Non-pigmented ciliary epithelial cell (primary cell): ENCODE data around the gene CD79A.
"Not testable (repeated sequence)": the region's sequence is repeated elsewhere in the genome, so short reads cannot be mapped to it uniquely, and the experiment has no call there.

Source experiments
- DNase-seq: peaks from one replicate; pipeline ENCODE4 v3.0.0-alpha.2; 2010; ENCODE audit warnings: low read depth

Gene CD79A

DNA sequence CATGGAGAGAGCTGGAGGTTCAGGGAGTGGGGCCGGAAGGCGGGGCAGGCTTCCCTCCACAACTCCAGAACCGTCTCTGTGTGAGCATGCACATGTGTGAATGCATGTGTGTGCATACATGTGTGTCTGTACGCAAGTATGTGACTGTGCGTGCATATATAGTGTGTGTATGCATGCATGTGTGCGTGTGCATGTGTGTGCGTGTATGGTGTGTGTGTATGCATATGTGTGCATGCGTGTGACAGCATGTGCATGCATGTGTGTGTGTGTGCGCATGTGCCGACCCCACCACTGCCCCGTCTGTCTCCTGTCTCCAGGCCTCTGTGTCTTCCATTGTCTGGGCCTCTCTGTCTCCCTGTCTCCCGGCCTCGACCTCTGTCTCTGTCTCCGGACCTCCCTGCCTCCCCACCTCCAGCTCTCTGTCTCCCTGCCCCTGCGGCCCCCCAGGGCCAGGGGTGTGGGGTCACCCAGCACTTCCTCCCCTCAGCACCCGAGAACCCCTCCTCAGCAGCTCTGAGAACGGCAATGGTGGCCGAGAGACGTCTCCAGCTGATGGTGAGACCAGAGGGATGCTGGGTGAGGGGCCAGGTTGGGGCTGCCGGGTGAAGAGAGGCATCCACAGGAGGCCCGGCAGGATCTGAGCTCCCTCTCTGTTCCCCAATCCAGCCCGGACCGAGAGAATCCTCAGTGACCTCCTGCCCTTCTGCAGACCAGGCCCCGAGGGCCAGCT is 28.4 kb downstream of the CD79A start:
- no peak for DNase-seq

DNA sequence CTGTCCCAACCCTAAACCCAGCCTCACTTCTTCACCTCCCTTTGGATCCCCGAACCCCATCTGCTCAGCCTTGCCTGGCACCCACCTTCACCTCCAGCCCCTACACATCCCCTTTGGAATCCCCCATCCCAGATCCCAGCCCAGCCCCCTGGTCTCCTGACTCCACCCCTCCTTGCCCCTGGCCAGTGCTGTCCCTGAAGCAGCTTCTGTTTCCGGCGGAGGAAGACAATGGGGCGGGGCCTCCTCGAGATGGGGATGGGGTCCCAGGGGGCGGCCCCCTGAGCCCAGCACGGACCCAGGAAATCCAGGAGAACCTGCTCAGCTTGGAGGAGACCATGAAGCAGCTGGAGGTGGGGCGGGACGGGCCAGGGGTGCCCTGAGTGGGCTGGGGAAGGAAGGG is 29.2 kb downstream of the CD79A start:
- DNase-seq: no peak

DNA sequence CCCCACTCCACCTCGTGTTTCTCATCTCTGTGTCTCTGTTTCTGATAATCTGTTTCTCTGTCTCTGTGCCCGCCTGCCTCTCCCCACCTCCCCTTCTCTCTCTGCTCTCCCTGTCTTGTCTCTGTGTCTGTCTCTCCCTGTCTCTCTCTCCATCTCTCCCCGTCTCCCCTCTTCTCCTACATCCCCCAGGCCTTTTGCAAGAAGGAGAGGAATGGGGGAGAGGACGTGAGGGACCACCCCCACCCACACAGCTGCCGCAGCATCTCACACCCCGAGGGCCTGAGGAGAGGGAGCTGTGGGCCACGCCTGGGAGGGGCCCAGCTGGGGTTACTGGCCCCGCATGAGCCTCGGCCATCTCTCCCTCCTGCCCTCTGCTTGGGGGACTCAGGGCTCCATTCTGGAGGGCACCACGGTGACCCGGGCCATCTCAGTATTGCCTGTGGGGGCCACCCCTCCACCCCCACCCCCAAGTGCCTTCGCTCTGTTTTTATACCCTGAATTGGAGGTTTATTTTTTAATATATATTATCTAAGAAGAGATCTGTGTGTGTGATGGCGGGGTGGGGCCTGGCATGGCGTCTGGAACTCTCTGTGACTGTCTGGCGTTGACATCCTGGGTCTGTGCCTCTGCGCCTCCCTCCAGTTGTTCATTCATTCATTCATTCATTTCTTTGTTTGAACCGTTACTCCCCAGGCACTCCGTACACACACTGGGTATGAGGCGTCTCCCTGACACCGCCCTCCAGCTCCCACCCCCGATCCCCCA is 30.0 kb downstream of the CD79A start:
- no peak for DNase-seq

DNA sequence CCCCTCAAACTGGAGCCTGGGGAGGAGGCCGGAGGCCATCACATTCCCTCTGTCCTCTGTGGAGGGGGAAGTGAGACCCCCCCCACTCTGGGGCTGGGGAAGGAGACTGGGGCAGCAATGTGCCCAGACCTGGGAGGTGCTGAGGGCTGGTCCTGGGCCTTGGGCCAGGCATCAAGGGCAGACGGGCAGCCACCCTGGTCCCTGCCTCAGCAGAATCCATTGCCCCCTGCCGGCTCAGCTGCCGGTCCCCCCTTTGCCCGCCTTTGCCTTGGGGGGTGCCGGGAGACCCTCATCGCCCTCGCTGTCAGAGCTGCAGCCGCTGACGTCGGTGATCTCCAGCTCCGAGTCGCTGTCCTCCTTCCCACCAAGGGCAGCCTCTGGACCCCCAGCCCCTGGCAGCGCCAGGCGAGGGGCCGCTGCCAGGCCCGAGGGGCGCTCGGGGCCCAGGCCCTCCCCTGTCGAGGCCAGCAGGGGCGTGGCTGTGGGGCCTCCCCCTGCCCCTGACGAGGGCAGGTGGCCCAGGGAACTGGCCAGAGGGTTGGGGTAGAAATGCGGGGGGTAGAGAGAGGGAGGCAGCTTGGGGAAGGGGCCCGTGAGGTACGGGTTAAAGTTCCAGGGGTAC is 31.0 kb downstream of the CD79A start:
- DNase-seq: no peak

DNA sequence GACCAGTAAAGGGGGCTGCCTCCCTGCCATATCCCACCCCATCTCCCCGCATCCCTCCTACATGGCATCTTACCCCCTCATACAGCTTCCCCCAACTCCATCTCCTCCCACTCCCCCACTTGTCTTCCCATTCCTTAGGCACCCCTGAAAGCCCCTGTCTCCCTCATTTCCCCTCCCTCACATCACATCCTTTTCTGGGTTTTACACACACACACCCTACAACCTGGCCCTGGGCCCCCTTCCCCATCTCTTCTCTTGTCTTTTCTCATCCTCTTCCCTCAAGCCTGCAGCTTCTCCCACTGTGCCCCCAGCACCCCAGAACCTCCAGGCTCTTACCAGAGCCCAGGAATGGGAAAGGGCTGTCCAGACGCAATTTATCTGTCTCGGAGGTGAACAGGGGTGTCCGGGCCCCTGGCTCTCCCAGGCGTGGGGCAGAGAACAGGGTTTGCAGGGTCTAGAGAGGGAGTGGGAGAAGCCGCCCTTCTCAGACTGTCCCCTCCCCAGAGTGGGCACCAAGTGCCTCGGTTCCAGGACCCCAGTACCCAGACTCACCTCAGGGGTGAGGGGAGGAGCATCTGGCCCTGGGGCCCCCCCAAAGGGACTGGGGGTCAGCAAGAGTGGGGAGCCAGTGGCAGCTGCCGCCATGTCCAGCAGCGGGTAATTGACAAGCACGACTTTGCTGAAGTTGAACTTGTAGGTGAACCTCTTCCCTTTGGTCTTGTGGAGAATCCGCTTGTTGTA is 31.8 kb downstream of the CD79A start:
- DNase-seq: no peak

DNA sequence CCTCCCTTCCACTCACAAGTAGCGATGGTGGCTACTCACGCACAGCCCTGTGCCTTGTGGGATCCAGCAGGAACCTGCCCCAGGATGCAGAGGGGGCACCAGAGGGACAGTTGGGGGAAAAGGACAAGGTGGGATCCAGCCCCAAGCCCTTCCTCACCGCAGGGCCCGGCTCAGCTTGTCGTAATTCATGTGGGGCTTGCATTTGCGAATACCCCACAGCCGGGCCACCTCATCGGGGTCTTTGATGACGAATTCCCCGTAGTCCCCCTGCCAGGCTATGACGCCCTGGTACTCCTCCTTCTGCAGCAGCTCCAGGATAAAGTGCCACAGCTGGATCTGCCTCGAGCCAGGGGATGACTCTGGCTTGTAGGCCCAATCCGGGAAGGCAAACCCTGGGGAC is 32.6 kb downstream of the CD79A start:
- no peak for DNase-seq

DNA sequence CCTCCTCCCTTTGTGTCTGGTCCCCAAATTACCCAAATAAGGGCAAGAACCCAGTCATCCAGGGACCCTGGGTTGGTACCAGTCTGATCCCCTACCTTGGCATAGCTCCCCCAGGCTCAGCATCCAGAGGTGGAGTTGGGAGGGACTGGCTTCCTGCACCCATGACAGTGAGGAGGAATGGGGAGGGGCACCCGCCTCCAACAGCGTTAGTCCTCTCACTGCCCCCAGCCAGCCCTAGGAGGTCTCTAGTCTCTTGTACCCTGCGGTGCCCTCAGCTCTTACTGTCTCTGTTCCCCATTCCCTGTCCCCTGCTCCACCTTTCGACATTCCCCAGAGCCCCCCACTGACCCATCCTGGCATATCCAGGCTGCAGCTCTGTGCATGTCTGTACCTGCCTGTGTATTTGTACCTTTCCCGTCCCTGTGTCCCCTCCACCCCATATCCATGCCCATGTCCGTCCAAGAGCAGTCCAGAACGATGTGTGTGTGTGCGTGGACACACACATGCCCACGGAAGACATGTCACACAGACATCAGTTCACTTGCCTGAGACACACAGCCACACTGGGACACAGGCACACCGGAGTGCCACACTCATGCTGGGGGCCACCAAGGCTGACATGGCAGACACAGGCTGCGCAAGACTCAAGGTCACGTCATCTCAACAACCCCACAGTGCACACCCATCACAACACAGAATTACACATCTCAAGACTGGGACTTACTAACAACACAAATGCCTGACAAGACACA is 33.3 kb downstream of the CD79A start:
- no peak for DNase-seq

DNA sequence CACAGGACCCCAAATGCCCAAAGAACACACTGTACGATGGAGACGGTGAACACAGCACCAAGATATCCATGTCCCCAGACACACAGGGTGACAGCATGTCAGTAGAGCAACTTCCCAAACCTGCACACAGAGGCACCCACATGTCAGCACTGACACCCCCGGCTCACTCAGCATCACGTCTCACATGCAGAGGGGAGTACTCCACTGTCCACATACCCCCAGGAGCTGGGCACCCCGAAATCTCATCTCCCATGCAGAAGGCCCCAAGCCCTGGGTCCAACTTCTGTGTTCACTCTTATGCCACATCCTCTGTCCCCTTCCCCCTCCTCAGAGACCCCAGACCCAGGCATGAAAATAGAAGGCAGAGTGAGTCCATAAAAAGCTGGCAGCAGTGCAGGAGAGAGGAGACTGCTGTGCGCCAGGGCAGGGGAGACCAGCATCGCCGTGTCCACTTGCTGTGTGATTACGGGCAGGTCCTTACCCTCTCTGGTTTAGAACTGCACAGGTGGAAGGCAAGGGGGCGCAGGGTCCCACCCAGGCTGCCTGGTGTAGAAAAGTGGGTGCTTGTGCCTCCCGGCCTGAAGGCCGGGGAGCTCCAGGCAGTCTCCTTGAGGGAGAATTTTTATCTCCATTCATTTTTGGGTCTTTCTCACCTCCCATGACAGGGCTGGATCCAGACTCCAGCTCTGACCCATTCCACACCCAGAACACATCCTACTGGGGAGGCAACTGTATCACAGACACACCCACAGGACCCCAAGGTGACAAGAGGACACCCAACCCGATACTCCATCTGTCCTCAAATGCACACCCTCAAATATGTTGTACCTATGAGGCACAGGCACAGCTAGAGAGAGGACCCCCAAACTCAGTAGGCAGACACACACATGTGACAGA is 34.2 kb downstream of the CD79A start:
- no peak for DNase-seq

DNA sequence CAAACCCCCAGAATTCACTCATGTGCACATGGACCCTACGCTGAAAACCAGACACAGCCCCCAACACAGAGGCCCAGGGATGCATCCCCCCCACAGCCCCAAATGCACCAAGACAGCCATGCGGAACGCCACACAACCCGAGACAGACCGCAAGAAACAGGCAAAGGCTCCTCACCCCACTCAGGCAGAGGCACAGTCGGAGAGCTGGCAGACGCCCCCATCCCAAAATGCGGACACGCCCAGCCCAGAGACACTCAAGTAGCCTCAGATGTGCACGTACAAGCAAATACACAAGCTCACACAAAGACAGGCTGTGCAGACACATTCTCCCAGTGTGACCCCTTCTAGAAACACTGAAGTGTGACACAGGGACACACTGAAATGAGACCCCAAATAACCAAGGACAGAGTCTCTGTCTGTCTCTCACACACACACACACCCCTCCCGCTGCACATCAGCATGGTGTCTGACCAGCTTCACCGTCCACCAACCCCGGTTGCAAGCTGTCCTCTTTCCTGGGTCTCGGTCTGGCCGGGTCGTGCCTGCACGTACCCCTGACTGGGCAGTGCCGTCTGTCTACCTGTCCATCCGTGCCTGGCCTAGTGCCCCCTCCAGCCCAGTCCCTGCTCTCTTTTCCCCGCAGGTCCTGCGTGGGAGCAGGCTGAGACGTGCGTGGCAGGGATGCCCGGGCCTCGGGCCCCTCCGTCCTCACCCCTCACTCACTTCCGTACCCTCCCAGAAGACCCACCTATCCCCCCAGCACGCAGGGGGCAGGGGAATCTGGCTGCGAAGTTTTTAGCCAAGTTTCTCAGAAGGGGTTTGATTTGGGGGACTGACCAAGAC is 35.0 kb downstream of the CD79A start:
- DNase-seq: no peak

DNA sequence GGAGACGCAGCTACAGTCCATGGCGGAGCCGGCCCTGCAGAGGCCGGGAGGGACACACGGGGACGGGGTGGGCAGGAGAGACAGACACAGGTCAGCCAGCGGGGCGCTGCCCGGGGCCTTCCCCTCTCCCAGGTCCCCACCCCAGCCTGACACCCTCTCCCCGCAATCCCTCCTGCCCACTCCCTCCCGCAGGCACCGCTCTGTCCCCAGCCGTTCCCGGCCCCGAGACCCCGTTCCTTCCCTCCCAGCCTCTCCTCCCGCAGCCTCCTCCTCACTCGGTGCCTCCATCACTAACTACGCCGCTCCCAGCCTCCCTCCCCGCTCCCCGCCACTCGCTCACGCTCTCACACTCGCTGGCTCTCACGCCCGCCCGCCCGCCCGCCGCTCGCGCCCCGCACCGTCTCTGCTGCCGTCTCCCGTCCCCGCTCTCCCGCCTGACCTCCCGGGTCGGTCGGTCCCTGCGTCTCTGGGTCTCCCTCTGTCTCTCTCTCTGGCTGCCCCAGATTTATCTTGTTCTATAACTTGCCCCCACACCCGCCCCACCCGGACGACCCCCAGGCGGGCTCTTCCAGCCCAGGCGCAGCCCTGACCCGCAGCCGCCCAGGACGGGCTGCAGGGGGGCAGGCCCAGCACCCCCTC is 35.9 kb downstream of the CD79A start:
- no peak for DNase-seq

DNA sequence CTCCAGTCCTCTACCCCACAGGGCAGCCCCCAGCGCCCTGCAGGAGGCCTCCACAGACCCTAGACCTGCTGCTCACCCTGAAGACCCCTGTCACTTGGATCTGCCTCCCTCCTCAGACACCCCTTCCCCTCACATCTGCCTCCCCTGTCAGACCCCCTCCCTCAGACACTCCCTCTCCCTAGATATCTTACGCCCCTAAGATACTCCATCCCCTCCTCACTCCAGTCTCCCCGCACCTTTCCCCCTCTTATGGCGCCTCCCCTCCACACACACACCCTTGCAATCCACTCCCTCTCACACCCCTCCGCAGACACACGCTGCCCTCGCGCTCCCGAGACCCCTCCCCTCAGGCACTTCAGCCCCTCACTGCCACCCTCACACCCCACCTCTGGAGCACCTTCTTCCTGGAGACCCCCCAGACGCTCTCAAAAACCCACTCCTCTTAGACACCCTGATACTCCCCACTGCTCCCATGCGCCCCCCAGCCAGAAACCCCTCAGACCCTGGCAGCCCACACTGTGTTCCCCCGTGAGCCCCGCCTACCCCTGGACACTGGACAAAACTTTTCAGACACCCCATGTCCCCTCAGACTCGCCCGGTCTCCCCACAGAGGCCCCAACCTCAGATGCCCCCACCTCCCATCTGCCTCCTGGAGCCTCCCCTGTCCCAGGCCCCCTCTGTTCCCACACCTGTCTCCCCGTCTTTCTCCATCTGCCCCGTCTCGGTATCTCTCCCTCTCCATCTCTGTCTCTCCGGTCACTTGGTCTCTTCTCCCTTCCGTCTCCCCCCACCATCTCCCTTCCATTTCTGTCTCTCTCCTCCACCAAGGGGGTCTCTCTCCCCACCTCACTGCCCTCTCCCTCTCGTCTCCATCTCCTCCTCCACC is 36.7 kb downstream of the CD79A start:
- no peak for DNase-seq

DNA sequence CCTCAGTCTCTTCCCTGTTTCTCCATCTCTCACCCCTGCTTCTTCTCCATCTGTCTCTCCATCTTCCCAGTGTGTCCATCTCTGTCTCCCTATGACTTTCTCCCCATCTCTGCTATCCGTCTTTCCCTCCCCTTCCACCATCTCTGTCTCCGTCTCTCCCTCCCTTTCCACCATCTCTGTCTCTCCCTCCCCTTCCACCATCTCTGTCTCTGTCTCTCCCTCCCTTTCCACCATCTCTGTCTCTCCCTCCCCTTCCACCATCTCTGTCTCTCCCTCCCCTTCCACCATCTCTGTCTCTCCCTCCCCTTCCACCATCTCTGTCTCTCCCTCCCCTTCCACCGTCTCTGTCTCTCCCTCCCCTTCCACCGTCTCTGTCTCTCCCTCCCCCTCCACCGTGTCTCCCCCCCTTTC is 37.4 kb downstream of the CD79A start:
- not testable (repeated sequence) for DNase-seq

DNA sequence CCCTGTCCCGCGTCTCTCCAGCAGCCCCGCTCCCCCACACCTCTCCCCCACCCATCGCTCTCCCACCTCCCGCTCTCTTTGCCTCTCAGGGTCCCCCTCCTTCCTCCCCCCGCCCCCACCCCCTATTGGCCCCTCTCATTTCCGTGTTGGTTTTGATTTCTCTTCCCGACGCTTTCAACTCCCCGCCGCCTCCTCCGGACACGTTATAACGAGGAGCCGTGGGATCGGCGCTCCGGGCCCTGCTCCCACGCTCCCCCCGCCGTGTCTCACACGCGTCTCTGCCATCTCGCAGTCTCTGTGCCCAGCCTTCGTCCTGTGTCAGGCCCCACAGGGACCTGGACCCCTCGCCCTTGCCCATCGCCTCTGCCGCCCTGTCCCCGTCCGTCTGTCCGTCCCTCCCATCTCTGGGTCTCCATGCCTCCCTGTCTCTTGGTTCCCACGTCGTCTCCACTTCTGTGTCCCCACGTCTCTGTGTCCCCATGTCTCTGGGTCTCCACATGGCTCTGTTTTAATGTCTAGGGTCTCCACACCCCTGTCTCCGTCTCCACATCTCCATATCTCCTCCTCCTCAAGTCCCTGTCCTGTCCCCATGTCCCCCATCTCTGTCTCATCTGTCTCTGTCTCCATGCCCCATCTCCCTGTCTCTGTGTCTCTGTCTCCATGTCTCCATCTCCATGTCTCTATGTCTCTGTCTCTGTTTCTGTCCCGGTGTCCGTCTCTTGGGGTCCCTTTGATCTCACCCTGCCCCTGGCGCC is 38.1 kb downstream of the CD79A start:
- DNase-seq: no peak

DNA sequence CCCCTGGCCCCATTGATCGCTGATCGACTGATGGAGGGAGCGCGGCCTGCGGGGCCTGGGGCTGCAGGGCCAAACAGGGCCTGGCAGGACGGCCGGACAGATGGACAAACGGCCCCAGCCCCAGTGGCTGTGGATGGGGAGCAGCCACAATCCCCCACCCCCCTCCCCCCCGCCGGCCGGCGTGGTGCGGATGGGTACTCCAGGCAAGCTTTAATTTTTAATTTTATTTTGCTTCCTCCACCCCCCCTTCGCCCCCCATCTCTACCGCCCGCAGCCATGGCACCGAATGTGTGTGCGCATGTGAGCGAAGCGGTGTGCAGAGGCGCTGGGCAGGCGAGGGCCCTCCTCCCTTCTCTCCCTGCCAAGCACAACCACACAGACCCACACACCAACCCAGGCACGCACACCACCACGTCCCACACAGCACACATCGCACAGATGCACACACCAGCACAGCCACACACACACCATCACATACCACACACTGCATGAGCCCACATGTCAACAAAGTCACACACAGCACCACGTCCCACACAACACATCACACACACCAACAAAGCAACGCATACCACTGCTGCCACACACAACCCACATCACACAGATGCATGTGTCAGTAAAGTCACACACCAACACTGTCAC is 38.8 kb downstream of the CD79A start:
- DNase-seq: no peak

DNA sequence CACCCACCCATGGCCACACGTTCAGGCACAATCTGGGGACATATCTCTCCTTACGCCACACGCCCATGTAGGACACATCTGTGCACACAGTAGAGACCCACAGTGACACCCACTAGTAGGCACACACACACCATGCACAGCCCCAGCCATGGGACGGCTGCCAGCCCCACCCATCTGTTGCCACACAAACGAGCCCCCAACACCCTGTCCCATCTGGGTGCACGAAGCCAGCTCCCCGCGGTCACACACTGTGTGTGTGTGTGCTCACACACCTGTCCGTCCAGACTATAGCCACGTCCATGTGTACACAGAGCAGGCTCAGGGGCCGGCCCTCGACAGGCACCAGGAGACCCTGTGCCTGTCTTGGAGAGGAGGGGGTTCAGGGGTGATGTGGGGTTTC is 40.6 kb downstream of the CD79A start:
- no peak for DNase-seq

DNA sequence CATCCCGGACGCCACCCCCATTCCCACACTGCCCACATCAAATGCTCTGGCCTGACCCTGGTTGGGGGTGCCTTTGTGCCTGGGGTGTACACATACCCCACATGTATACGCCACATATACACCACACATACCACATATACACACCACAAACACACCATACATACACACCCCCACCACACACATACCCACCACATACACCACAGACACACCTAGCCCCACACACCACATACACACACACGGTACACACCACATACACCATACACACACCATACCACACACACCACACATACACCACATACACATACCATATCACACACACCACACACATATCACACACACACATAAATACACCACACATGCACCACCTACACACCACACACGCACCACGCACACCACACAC is 41.0 kb downstream of the CD79A start:
- no peak for DNase-seq

DNA sequence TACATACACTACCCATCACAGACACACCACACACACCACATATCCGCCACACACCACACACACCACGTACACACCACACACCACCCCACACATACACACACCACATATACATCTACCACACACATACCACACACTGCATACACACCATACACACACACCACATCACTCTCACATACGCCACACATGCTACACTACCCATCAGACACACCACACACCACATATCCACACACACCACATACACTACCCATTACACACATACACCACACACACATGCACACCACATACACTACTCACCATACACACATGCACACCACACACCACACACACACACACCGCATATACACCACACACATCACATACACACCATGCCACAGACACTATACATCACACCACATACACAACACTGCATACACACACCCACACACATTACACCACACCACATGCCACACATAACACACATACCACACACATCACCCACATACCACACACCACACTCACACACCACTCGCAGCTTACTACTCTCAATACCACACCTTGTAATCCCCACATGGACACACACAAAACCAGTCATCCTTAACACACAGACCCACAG is 41.7 kb downstream of the CD79A start:
- peak; percentile 9 for DNase-seq
